IgD-negative memory B cell (primary cell): ENCODE data around the gene ACVR1. TPM values are rescaled to one million over a fixed set of nuclear protein-coding genes. Genes with fewer than 3 reads are reported as not detected.
A peak's percentile ranks its signal among the peaks of the same experiment; 100 is the strongest.

Experiments
- H3K27ac Mint-ChIP-seq, 3 donors: one replicate each; pipeline ENCODE4 v1.8.0; 2020 to 2022; ENCODE audit warnings: mild to moderate bottlenecking in 3 of 3, mixed read lengths in 3 of 3, moderate library complexity in 1 of 3
- H3K27me3 Mint-ChIP-seq: one replicate; pipeline ENCODE4 v1.8.0; 2021; ENCODE audit warnings: mixed read lengths
- H3K36me3 Mint-ChIP-seq: one replicate; pipeline ENCODE4 v1.8.0; 2020; ENCODE audit warnings: mild to moderate bottlenecking, mixed read lengths
- H3K4me1 Mint-ChIP-seq, 3 donors: one replicate each; pipeline ENCODE4 v1.8.0; 2020 to 2022; ENCODE audit warnings: mixed read lengths in 3 of 3, mild to moderate bottlenecking in 1 of 3
- H3K4me3 Mint-ChIP-seq, 4 donors: one replicate each; pipeline ENCODE4 v1.8.0; 2020 to 2022; ENCODE audit warnings: mild to moderate bottlenecking in 4 of 4, mixed read lengths in 4 of 4, moderate library complexity in 3 of 4
- H3K9me3 Mint-ChIP-seq, 3 donors: one replicate each; pipeline ENCODE4 v1.8.0; 2020 to 2021; ENCODE audit warnings: mixed read lengths in 3 of 3, mild to moderate bottlenecking in 1 of 3
- polyA plus RNA-seq: library from polyadenylated mRNA; unstranded; fragments of 300-500 nt; fragmentation: Illumina TruSeq; gene quantifications from one replicate; pipeline ENCODE4 v1.2.3, GENCODE V29; 2021

Gene ACVR1
- polyA plus RNA-seq, 1 donor from 2014 or later = 2.7 TPM

- Mint-ChIP-seq H3K27me3 (no peaks in the 10 kb centered on the region), H3K36me3 (peaks cover 3% of the 10 kb centered on the region), H3K4me1 (peaks cover 0 to 6% (median 3%) of the 10 kb centered on the region in 3 donors), H3K4me3 (no peak overlapping the region), H3K9me3 (no peaks in the 10 kb centered on the region), H3K27ac (no peak overlapping the region)
Observed at GRCh38 chr2:157788201-157788600, 87.9 kb downstream of the ACVR1 start.

- no peaks in the 10 kb centered on the region for H3K9me3 Mint-ChIP-seq
- no peaks in the 10 kb centered on the region for H3K27me3 Mint-ChIP-seq
- no peak overlapping the region for H3K4me3 Mint-ChIP-seq
- peaks cover 0 to 8% (median 3%) of the 10 kb centered on the region in 3 donors for H3K4me1 Mint-ChIP-seq
- peaks cover 3% of the 10 kb centered on the region for H3K36me3 Mint-ChIP-seq
- no peak overlapping the region for H3K27ac Mint-ChIP-seq
Observed at GRCh38 chr2:157787364-157787938, 88.7 kb downstream of the ACVR1 start.

- Mint-ChIP-seq H3K27ac (no peak overlapping the region), H3K4me1 (peaks cover 0 to 13% (median 3%) of the 10 kb centered on the region in 3 donors), H3K4me3 (no peak overlapping the region), H3K9me3 (no peaks in the 10 kb centered on the region), H3K36me3 (peaks cover 3% of the 10 kb centered on the region), H3K27me3 (no peaks in the 10 kb centered on the region)
Observed at GRCh38 chr2:157786663-157787363, 89.3 kb downstream of the ACVR1 start.

GRCh38 chr2:157785866-157786662 is 90.1 kb downstream of the ACVR1 start:
- no peak overlapping the region for H3K4me3 Mint-ChIP-seq
- H3K27me3 Mint-ChIP-seq = no peaks in the 10 kb centered on the region
- no peaks in the 10 kb centered on the region for H3K9me3 Mint-ChIP-seq
- peaks cover 0 to 13% (median 3%) of the 10 kb centered on the region in 3 donors for H3K4me1 Mint-ChIP-seq
- peak overlapping the region in 1 of 3 donors; percentile 9 for H3K27ac Mint-ChIP-seq
- H3K36me3 Mint-ChIP-seq = peaks cover 3% of the 10 kb centered on the region

GRCh38 chr2:157785200-157785599 is 90.9 kb downstream of the ACVR1 start:
- Mint-ChIP-seq H3K27me3 (no peaks in the 10 kb centered on the region), H3K4me1 (peaks cover 0 to 13% (median 3%) of the 10 kb centered on the region in 3 donors), H3K36me3 (peaks cover 3% of the 10 kb centered on the region), H3K9me3 (no peaks in the 10 kb centered on the region), H3K27ac (no peak overlapping the region), H3K4me3 (no peak overlapping the region)

GRCh38 chr2:157784823-157785175 is 91.3 kb downstream of the ACVR1 start:
- Mint-ChIP-seq H3K4me1 (peaks cover 0 to 11% (median 3%) of the 10 kb centered on the region in 3 donors), H3K9me3 (no peaks in the 10 kb centered on the region), H3K36me3 (peaks cover 1% of the 10 kb centered on the region), H3K27ac (no peak overlapping the region), H3K4me3 (no peak overlapping the region), H3K27me3 (no peaks in the 10 kb centered on the region)

- Mint-ChIP-seq H3K36me3 (peaks cover 1% of the 10 kb centered on the region), H3K4me1 (peaks cover 0 to 11% (median 3%) of the 10 kb centered on the region in 3 donors), H3K27me3 (no peaks in the 10 kb centered on the region), H3K9me3 (no peaks in the 10 kb centered on the region), H3K27ac (no peak overlapping the region), H3K4me3 (no peak overlapping the region)
Observed at GRCh38 chr2:157784169-157784822, 91.8 kb downstream of the ACVR1 start.

GRCh38 chr2:157783245-157783644 is 92.9 kb downstream of the ACVR1 start:
- Mint-ChIP-seq H3K9me3 (no peaks in the 10 kb centered on the region), H3K36me3 (peaks cover 1% of the 10 kb centered on the region), H3K4me1 (peaks cover 0 to 11% (median 3%) of the 10 kb centered on the region in 3 donors), H3K27me3 (no peaks in the 10 kb centered on the region), H3K4me3 (no peak overlapping the region), H3K27ac (peak overlapping the region in 1 of 3 donors; percentile 14)

GRCh38 chr2:157782057-157782845 is 93.9 kb downstream of the ACVR1 start:
- no peaks in the 10 kb centered on the region for H3K27me3 Mint-ChIP-seq
- H3K27ac Mint-ChIP-seq = no peak overlapping the region
- H3K36me3 Mint-ChIP-seq = peaks cover 5% of the 10 kb centered on the region
- H3K4me1 Mint-ChIP-seq = peaks cover 0 to 11% (median 0%) of the 10 kb centered on the region in 3 donors
- H3K4me3 Mint-ChIP-seq = no peak overlapping the region
- H3K9me3 Mint-ChIP-seq = no peaks in the 10 kb centered on the region

GRCh38 chr2:157780211-157780610 is 95.9 kb downstream of the ACVR1 start:
- peaks cover 0 to 11% (median 0%) of the 10 kb centered on the region in 3 donors for H3K4me1 Mint-ChIP-seq
- no peak overlapping the region for H3K27ac Mint-ChIP-seq

GRCh38 chr2:157779794-157780193 is 96.3 kb downstream of the ACVR1 start:
- Mint-ChIP-seq H3K27me3 (no peaks in the 10 kb centered on the region), H3K27ac (no peak overlapping the region), H3K4me1 (peaks cover 0 to 11% (median 0%) of the 10 kb centered on the region in 3 donors), H3K9me3 (no peaks in the 10 kb centered on the region), H3K4me3 (no peak overlapping the region), H3K36me3 (peaks cover 9% of the 10 kb centered on the region)

More at GRCh38 chr2:157780211-157780610, 95.9 kb downstream of the ACVR1 start:
- Mint-ChIP-seq H3K36me3 (peaks cover 9% of the 10 kb centered on the region), H3K4me3 (no peak overlapping the region), H3K9me3 (no peaks in the 10 kb centered on the region), H3K27me3 (no peaks in the 10 kb centered on the region)

GRCh38 chr2:157777427-157777826 is 98.7 kb downstream of the ACVR1 start:
- no peaks in the 10 kb centered on the region for H3K27me3 Mint-ChIP-seq
- H3K4me1 Mint-ChIP-seq = peaks cover 0 to 5% (median 0%) of the 10 kb centered on the region in 3 donors
- no peak overlapping the region for H3K4me3 Mint-ChIP-seq
- H3K36me3 Mint-ChIP-seq = peaks cover 14% of the 10 kb centered on the region
- no peaks in the 10 kb centered on the region for H3K9me3 Mint-ChIP-seq
- H3K27ac Mint-ChIP-seq = no peak overlapping the region

- Mint-ChIP-seq H3K27me3 (no peaks in the 10 kb centered on the region), H3K9me3 (no peaks in the 10 kb centered on the region), H3K4me3 (no peak overlapping the region), H3K36me3 (peaks cover 15% of the 10 kb centered on the region), H3K27ac (no peak overlapping the region), H3K4me1 (no peaks in the 10 kb centered on the region)
Observed at GRCh38 chr2:157771234-157771633, 104.9 kb downstream of the ACVR1 start.

- Mint-ChIP-seq H3K9me3 (no peaks in the 10 kb centered on the region), H3K4me1 (no peaks in the 10 kb centered on the region), H3K27ac (peak overlapping the region in 1 of 3 donors; percentile 21), H3K27me3 (no peaks in the 10 kb centered on the region), H3K36me3 (peaks cover 14% of the 10 kb centered on the region), H3K4me3 (no peak overlapping the region)
Observed at GRCh38 chr2:157769856-157770255, 106.3 kb downstream of the ACVR1 start.
